ENCODE data around the gene CRYBG1.

- TF ChIP-seq CTCF (IDR thresholded peaks at IDR 0.05; ENCODE audit: poor library complexity), result no peak
- TF ChIP-seq EZH2 (IDR thresholded peaks at IDR 0.05; ENCODE audit: borderline replicate concordance), result no peak
Observed at GRCh38 chr6:106536851-106537250, 176.3 kb downstream of the CRYBG1 start.
